Measurements from ENCODE around the gene TUBD1. TPM values are rescaled to one million over a fixed set of nuclear protein-coding genes. Genes with fewer than 3 reads are reported as not detected.
"Not testable (repeated sequence)": the region's sequence is repeated elsewhere in the genome, so short reads cannot be mapped to it uniquely, and the experiment has no call there.

The TUBD1 gene
- total RNA-seq, 1 donor from 2014 or later, result 5.9 TPM

GRCh38 chr17:59842901-59843652, 49.7 kb downstream of the TUBD1 start:
- peak overlapping the region; percentile 64 for H3K4me3 ChIP-seq (ENCODE audit: low read depth, low read length)
- H3K27me3 ChIP-seq (ENCODE audit: control insufficient read depth, insufficient read depth, low read length), result no peaks in the 10 kb centered on the region
- DNase-seq (ENCODE audit: low read depth), result peak; percentile 94
- TF ChIP-seq CTCF (IDR thresholded peaks at IDR 0.05; ENCODE audit: insufficient read depth, low read length, poor library complexity, severe bottlenecking), result no peak
- peaks cover 4% of the 10 kb centered on the region for H3K36me3 ChIP-seq (ENCODE audit: control insufficient read depth, insufficient read depth, low read length)

GRCh38 chr17:59841882-59842263, 50.9 kb downstream of the TUBD1 start:
- not testable (repeated sequence) for H3K36me3 ChIP-seq (ENCODE audit: control insufficient read depth, insufficient read depth, low read length); H3K27me3 ChIP-seq (ENCODE audit: control insufficient read depth, insufficient read depth, low read length); DNase-seq (ENCODE audit: low read depth)
- H3K4me3 ChIP-seq (ENCODE audit: low read depth, low read length), result peak overlapping the region; percentile 64

- peak overlapping the region; percentile 64 for H3K4me3 ChIP-seq (ENCODE audit: low read depth, low read length)
- not testable (repeated sequence) for H3K27me3 ChIP-seq (ENCODE audit: control insufficient read depth, insufficient read depth, low read length); H3K36me3 ChIP-seq (ENCODE audit: control insufficient read depth, insufficient read depth, low read length); DNase-seq (ENCODE audit: low read depth)
These were observed 51.5 kb downstream of the TUBD1 start for GRCh38 chr17:59841091-59841881.

GRCh38 chr17:59840329-59841090, 52.2 kb downstream of the TUBD1 start:
- H3K4me3 ChIP-seq (ENCODE audit: low read depth, low read length), result peak overlapping the region; percentile 64
- no peak for TF ChIP-seq CTCF (IDR thresholded peaks at IDR 0.05; ENCODE audit: insufficient read depth, low read length, poor library complexity, severe bottlenecking)
- peaks cover 4% of the 10 kb centered on the region for H3K36me3 ChIP-seq (ENCODE audit: control insufficient read depth, insufficient read depth, low read length)
- DNase-seq (ENCODE audit: low read depth), result no peak
- no peaks in the 10 kb centered on the region for H3K27me3 ChIP-seq (ENCODE audit: control insufficient read depth, insufficient read depth, low read length)

- Histone ChIP-seq H3K36me3 (ENCODE audit: control insufficient read depth, insufficient read depth, low read length) (peaks cover 4% of the 10 kb centered on the region), H3K4me3 (ENCODE audit: low read depth, low read length) (peak overlapping the region; percentile 64), H3K27me3 (ENCODE audit: control insufficient read depth, insufficient read depth, low read length) (no peaks in the 10 kb centered on the region)
- TF ChIP-seq CTCF (IDR thresholded peaks at IDR 0.05; ENCODE audit: insufficient read depth, low read length, poor library complexity, severe bottlenecking), result no peak
- no peak for DNase-seq (ENCODE audit: low read depth)
These were observed 53.0 kb downstream of the TUBD1 start for GRCh38 chr17:59839651-59840328.

GRCh38 chr17:59838052-59838916, 54.5 kb downstream of the TUBD1 start:
- H3K36me3 ChIP-seq (ENCODE audit: control insufficient read depth, insufficient read depth, low read length), result peaks cover 4% of the 10 kb centered on the region
- no peak for TF ChIP-seq CTCF (IDR thresholded peaks at IDR 0.05; ENCODE audit: insufficient read depth, low read length, poor library complexity, severe bottlenecking)
- no peak for DNase-seq (ENCODE audit: low read depth)

More at GRCh38 chr17:59838052-59838916, 54.5 kb downstream of the TUBD1 start:
- H3K27me3 ChIP-seq (ENCODE audit: control insufficient read depth, insufficient read depth, low read length), result no peaks in the 10 kb centered on the region
- H3K4me3 ChIP-seq (ENCODE audit: low read depth, low read length), result peak overlapping the region; percentile 64

Data from kidney epithelial cell (primary cell).